K562 (cell line): Measurements from ENCODE around the gene HOXB7. TPM values are rescaled to one million over a fixed set of nuclear protein-coding genes. Genes with fewer than 3 reads are reported as not detected.

Experiments used
- ARID1B ChIP-seq: fragments of 450-650 bp; IDR thresholded peaks from 2 replicates; pipeline ENCODE4 v1.6.1; 2016; ENCODE audit warnings: antibody characterized with exemption, mild to moderate bottlenecking, inconsistent platforms
- ELF1 ChIP-seq: fragments of 200-800 bp; sonication (Bioruptor generic); IDR thresholded peaks from 2 replicates; pipeline ENCODE4 v1.6.1; 2016; ENCODE audit warnings: missing genetic modification characterization, missing compliant biosample characterization
- FOXJ2 ChIP-seq: fragments of 200-800 bp; sonication (Bioruptor generic); IDR thresholded peaks from 2 replicates; pipeline ENCODE4 v1.6.1; 2016; ENCODE audit warnings: missing genetic modification characterization, missing compliant biosample characterization
- GABPB1 ChIP-seq: sonication (generic); formaldehyde crosslinking; IDR thresholded peaks from 2 replicates; pipeline ENCODE4 v1.8.0; 2022; ENCODE audit warnings: mild to moderate bottlenecking, missing genetic modification reagents
- MAFF ChIP-seq: IDR thresholded peaks from 2 replicates; pipeline ENCODE4 v1.6.1; 2012; ENCODE audit warnings: low read length, improper control_type of control experiment
- PHB ChIP-seq: fragments of 250-450 bp; sonication (Bioruptor Pico); IDR thresholded peaks from 2 replicates; pipeline ENCODE4 v1.5.0; 2021
- PRMT5 ChIP-seq: sonication (generic); formaldehyde crosslinking; IDR thresholded peaks from 2 replicates; pipeline ENCODE4 v1.5.0; 2020; ENCODE audit warnings: missing genetic modification reagents
- PURB ChIP-seq: sonication (generic); formaldehyde crosslinking; IDR thresholded peaks from 2 replicates; pipeline ENCODE4 v1.9.0; 2021; ENCODE audit warnings: low read depth, mild to moderate bottlenecking, missing genetic modification reagents
- SMAD3 ChIP-seq: fragments of 450-650 bp; formaldehyde crosslinking; conservative IDR thresholded peaks from 2 replicates; pipeline ENCODE4 v1.4.0; 2020; ENCODE audit warnings: mild to moderate bottlenecking
- SMC3 ChIP-seq: conservative IDR thresholded peaks from 2 replicates; pipeline ENCODE4 v1.6.1; 2011; ENCODE audit warnings: low read depth, low read length, improper control_type of control experiment; ENCODE audit not compliant: insufficient read depth
- TAL1 ChIP-seq: fragments of 450-650 bp; IDR thresholded peaks from 2 replicates; pipeline ENCODE4 v1.6.1; 2016; ENCODE audit warnings: mild to moderate bottlenecking
- TCFL5 ChIP-seq: fragments of 250-450 bp; sonication (Bioruptor Pico); conservative IDR thresholded peaks from 2 replicates; pipeline ENCODE4 v1.6.1; 2021; ENCODE audit warnings: mild to moderate bottlenecking, moderate library complexity, matching md5 sums
- TEAD2 ChIP-seq: fragments of 450-650 bp; IDR thresholded peaks from 2 replicates; pipeline ENCODE4 v1.6.1; 2016; ENCODE audit warnings: missing genetic modification characterization, control low read depth, missing compliant biosample characterization
- TRIM28 ChIP-seq: fragments of 450-650 bp; IDR thresholded peaks from 2 replicates; pipeline ENCODE4 v1.6.1; 2017
- YBX1 ChIP-seq: fragments of 450-650 bp; IDR thresholded peaks from 2 replicates; pipeline ENCODE4 v1.7.1; 2016; ENCODE audit warnings: mild to moderate bottlenecking
- ZC3H11A ChIP-seq: IDR thresholded peaks from 2 replicates; pipeline ENCODE4 v1.6.1; 2012; ENCODE audit warnings: low read depth, low read length, improper control_type of control experiment
- ZNF280A ChIP-seq: fragments of 450-650 bp; IDR thresholded peaks from 2 replicates; pipeline ENCODE4 v1.6.1; 2018; ENCODE audit warnings: mild to moderate bottlenecking, low read depth; ENCODE audit not compliant: partially characterized antibody
- ZNF3 ChIP-seq: fragments of 250-450 bp; sonication (Bioruptor Pico); IDR thresholded peaks from 2 replicates; pipeline ENCODE4 v1.5.0; 2021; ENCODE audit warnings: mild to moderate bottlenecking, moderate library complexity
- ZNF316 ChIP-seq: fragments of 450-650 bp; IDR thresholded peaks from 2 replicates; pipeline ENCODE4 v1.6.1; 2016
- ZNF354B ChIP-seq: fragments of 250-450 bp; sonication (Bioruptor Pico); IDR thresholded peaks from 2 replicates; pipeline ENCODE4 v1.4.0; 2020
- polyA plus RNA-seq, 8 experiments: library from polyadenylated mRNA; depleted of rRNA in 4 of 8; stranded (reverse) in 5 of 8; unstranded in 3 of 8; fragments of >200 nt; fragmentation: Nextera tagmentation in 2 of 8; fragmentation: Illumina TruSeq in 1 of 8; extraction: Ambion mirVana in 2 of 8; extraction: Trizol in 1 of 8; gene quantifications; 2 replicates each; pipeline versions ENCODE4 v1.2.1 to v1.2.3, GENCODE V29; 2011 to 2014; ENCODE audit warnings: inconsistent platforms in 1 of 8, missing spikeins in 1 of 8
- total RNA-seq, 7 experiments: library from RNA; depleted of rRNA in 6 of 7; stranded (reverse); fragments of >200 nt in 6 of 7; fragmentation: Illumina TruSeq in 2 of 7; extraction: Trizol in 2 of 7; gene quantifications; 2 replicates each; pipeline versions ENCODE4 v1.2.1 to v1.2.3, GENCODE V29; 2011 to 2021; ENCODE audit warnings: low replicate concordance in 1 of 7
- TF ChIP-seq, protein P1 (sequence below): fragments of 200-800 bp; sonication (Bioruptor generic); IDR thresholded peaks from 2 replicates; pipeline ENCODE4 v1.6.1; 2016; ENCODE audit warnings: missing genetic modification characterization, missing compliant biosample characterization
- TF ChIP-seq, protein P2 (sequence below): fragments of 250-450 bp; sonication (Bioruptor Pico); IDR thresholded peaks from 2 replicates; pipeline ENCODE4 v1.9.0; 2021; ENCODE audit warnings: mild to moderate bottlenecking
- TF ChIP-seq, protein P3 (sequence below): fragments of 200-800 bp; sonication (Bioruptor generic); IDR thresholded peaks from 2 replicates; pipeline ENCODE4 v1.6.1; 2017; ENCODE audit warnings: missing genetic modification characterization, missing compliant biosample characterization

Gene HOXB7
- total and polyA plus RNA-seq, 9 of the 15 experiments (the other 6 are each of a cell fraction or from before 2014, with no cell fraction given): 5.5 to 16.7 (median 8.3) TPM

DNA sequence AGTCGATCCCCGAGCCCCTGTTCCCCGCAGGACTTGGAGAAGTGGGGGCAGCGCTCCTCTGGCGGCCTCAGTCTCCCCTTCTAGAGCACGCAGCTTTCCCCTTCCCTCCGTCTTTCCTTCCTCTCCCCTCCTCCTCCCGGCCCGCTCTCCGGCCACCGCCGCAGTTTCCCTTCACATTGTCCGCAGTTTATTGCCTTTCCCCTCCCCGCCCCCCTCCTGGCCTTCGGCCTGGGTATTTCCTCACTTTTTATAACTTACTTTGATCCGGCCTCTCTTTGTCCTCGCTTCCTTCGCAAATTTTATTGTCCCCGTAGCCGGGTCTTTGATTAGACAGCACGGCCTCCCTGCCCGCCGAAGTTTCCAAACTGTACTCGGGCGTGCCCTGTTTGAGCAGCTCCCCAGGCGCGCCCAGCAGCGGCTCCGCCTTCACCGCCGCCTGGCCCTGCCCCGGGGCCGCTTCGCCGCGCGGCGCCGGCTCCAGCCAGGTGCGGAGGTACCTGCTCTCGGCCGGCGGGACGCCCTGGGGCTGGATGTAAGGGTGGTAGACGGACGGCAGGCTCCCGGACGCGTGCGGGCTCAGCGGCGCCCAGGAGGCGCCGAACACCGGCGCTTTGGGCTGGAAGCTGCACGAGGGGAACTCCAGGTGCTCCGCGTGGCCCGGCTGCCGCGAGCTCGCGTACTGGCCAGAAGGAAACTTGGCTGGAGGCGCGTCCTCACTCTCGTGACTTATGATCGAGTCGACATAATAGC, 14.9 kb upstream of the HOXB7 start (continued):
- TF ChIP-seq, protein P1, sequence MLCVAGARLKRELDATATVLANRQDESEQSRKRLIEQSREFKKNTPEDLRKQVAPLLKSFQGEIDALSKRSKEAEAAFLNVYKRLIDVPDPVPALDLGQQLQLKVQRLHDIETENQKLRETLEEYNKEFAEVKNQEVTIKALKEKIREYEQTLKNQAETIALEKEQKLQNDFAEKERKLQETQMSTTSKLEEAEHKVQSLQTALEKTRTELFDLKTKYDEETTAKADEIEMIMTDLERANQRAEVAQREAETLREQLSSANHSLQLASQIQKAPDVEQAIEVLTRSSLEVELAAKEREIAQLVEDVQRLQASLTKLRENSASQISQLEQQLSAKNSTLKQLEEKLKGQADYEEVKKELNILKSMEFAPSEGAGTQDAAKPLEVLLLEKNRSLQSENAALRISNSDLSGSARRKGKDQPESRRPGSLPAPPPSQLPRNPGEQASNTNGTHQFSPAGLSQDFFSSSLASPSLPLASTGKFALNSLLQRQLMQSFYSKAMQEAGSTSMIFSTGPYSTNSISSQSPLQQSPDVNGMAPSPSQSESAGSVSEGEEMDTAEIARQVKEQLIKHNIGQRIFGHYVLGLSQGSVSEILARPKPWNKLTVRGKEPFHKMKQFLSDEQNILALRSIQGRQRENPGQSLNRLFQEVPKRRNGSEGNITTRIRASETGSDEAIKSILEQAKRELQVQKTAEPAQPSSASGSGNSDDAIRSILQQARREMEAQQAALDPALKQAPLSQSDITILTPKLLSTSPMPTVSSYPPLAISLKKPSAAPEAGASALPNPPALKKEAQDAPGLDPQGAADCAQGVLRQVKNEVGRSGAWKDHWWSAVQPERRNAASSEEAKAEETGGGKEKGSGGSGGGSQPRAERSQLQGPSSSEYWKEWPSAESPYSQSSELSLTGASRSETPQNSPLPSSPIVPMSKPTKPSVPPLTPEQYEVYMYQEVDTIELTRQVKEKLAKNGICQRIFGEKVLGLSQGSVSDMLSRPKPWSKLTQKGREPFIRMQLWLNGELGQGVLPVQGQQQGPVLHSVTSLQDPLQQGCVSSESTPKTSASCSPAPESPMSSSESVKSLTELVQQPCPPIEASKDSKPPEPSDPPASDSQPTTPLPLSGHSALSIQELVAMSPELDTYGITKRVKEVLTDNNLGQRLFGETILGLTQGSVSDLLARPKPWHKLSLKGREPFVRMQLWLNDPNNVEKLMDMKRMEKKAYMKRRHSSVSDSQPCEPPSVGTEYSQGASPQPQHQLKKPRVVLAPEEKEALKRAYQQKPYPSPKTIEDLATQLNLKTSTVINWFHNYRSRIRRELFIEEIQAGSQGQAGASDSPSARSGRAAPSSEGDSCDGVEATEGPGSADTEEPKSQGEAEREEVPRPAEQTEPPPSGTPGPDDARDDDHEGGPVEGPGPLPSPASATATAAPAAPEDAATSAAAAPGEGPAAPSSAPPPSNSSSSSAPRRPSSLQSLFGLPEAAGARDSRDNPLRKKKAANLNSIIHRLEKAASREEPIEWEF (CRISPR knock-in tag): no peak
- TF ChIP-seq SMAD3 (CRISPR knock-in tag) (0 out of 2 replicates have a peak, but pooled peaks have one; percentile 24), PURB (no peak), ZC3H11A (no peak), MAFF (no peak), TRIM28 (no peak), YBX1 (no peak), ZNF3 (CRISPR knock-in tag) (no peak), PRMT5 (CRISPR knock-in tag) (0 out of 2 replicates have a peak, but pooled peaks have one; percentile 45), TAL1 (no peak), ZNF354B (no peak), TEAD2 (tag) (no peak), ZNF316 (no peak), GABPB1 (CRISPR knock-in tag) (no peak), TCFL5 (CRISPR knock-in tag) (no peak), ELF1 (tag) (no peak), ARID1B (no peak), SMC3 (0 out of 2 replicates have a peak, but pooled peaks have one; percentile 3), ZNF280A (no peak), PHB (0 out of 2 replicates have a peak, but pooled peaks have one; percentile 74), FOXJ2 (tag) (no peak)
- TF ChIP-seq, protein P2, sequence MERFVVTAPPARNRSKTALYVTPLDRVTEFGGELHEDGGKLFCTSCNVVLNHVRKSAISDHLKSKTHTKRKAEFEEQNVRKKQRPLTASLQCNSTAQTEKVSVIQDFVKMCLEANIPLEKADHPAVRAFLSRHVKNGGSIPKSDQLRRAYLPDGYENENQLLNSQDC (CRISPR knock-in tag): no peak
- TF ChIP-seq, protein P3, sequence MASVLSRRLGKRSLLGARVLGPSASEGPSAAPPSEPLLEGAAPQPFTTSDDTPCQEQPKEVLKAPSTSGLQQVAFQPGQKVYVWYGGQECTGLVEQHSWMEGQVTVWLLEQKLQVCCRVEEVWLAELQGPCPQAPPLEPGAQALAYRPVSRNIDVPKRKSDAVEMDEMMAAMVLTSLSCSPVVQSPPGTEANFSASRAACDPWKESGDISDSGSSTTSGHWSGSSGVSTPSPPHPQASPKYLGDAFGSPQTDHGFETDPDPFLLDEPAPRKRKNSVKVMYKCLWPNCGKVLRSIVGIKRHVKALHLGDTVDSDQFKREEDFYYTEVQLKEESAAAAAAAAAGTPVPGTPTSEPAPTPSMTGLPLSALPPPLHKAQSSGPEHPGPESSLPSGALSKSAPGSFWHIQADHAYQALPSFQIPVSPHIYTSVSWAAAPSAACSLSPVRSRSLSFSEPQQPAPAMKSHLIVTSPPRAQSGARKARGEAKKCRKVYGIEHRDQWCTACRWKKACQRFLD (CRISPR knock-in tag): peak; percentile 10; the same call in 1 of the 2 replicates
